Dedifferentiated amniotic fluid mesenchymal stem cell (primary cell): ENCODE data around the gene SEPTIN2.
"Not testable (repeated sequence)": the region's sequence is repeated elsewhere in the genome, so short reads cannot be mapped to it uniquely, and the experiment has no call there.

Experiments
- DNase-seq: peaks from one replicate; pipeline ENCODE4 v3.0.0-alpha.2; 2016; ENCODE audit errors: extremely low spot score

SEPTIN2 gene

DNA sequence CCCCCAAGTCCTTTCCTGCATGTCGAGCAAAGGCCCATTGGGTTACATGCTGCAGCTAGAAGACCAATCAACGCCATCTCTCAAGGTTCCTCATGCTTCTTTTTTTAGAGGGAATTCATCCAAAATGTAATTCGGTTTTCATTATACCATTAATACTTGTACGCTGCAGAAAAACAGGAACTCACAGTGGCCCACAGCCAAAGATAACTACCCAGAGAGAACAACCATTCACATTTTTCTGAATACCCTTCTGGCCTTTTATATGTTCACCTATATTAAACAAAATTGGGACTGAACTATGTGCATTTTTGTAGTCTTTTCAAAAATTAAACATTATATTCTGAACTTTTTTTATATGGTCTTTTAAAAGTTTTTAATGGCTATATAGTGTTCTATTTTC is 66.1 kb downstream of the SEPTIN2 start:
- DNase-seq = no peak

DNA sequence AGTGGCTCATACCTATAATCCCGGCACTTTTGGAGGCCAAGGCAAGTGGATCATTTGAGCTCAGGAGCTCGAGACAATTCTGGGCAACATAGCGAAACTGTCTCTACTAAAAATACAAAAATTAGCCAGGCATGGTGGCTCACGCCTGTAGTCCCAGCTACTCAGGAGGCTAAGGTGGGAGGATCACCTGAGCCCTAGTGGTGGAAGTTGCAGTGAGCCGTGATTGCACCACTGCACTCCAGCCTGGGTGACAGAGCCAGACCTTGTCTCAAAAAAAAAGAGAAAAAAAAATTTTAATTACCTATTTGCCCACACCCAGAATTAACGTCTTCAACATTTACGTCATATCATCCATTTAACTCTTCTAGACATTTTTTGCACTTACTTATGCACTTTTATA is 69.7 kb downstream of the SEPTIN2 start:
- DNase-seq = not testable (repeated sequence)

DNA sequence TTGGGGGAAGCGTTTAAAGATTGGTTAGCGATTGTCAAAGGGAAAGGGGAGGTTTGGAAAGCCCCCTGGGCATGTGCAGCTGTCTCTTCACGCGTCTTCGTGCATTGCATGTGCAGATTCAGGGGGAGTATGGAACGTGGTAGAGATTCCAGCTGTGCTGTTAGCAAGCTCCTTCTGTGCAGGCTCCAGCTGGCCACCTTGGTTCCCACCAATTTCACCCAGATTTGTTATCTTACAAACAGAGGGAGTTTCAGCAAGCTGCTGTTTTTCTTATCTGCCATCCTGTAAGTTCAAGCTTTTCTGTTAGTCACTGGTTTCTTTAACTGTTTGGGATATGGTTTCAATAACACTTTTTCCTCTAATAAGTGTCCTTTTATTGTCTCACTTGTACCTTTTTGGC is 70.8 kb downstream of the SEPTIN2 start:
- no peak for DNase-seq

DNA sequence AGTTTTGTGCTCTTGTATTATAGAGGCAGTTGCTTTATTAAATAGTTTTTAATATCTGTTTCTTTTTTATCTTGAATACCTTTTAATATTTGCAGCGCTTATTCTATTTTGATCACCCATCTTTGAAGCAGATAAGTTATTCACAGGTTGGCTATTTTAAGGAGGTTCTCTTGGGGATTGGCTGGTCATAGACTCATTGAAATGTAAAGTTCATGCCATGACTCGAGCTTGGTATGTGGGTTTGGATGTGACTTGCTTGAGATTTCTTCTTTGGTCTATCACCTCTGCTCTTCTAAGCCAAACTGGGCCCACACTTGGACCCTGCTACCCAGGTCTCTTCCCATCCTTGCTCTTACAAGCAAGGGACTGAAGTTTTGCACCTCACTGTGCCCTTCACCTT is 74.0 kb downstream of the SEPTIN2 start:
- no peak for DNase-seq

DNA sequence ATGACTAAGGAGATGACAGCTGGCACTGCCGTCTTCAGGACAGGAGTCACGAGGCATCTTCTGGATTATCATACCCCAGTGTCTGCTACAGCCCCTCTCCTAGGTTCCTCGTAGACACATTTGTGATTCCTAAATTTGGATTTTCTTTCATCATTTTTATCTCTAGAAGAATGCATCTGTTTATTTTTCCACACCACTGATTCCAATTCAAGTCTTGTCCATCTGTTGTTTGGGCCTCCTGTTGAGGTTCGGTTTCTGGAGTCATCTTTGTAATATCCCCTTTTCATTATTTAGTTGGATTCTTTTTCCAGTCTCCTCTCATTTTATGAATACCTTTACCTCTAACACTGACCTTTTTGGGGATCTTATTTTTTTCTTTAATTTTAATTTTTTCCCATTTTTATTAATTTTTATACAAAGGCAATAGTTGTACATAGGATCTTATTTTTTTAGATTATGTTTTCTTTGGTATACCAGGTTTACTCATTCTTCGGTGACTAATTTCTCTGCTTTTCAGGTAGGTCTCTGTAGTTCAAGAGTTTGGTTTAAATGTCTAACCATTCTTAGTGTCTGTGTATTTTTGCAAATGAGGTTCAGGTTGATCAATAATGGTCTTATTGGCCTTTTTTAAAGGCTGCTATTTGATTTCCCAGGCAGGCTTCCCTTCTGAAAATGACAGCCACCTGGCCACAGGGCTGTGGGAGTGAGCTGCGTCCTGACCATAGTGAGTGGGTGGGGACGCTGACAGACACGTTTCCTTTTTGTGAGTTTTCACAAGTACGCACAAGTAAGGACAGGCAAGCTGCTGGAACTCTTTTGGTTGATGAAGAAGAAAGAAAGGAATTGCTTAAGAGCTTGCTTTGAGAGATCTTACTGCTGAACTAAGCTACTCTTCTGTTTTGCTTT is 74.8 kb downstream of the SEPTIN2 start:
- DNase-seq = no peak

DNA sequence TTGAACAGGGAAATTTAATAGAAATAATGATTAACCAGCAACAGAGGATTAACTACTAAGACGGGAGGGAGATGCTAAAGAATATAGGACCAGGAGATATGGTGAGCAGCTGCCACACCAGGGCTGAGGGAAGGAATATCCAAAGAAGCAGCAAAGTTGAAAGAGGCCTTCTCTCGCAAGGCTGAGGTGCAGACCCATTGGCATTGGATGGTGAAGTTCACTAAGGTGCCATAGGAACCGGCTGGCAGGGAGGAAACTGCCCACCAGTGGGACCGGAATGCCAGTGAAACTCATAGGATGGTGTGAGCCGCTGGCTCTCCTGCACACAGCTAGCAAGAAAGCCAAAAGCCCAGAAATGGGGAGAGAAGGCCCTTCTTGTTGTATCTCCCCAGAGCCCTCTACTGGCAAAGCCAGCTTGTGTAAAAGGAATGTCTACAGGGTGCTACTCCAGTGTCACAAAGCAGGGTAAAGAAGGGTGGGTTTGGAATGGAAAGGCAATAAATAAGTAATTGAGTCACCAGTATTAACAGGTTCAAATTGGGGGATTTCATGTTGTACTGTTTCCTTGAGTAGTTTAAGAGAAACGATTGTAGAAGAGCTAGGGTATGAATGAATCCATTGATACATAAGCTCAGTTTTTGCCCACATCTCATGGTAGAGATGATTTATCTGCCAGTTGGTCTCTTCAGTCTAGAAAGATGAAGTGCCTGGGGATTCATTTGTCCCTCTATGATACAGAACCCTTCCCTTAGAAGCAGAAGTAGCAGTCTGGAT is 76.4 kb downstream of the SEPTIN2 start:
- DNase-seq = no peak

DNA sequence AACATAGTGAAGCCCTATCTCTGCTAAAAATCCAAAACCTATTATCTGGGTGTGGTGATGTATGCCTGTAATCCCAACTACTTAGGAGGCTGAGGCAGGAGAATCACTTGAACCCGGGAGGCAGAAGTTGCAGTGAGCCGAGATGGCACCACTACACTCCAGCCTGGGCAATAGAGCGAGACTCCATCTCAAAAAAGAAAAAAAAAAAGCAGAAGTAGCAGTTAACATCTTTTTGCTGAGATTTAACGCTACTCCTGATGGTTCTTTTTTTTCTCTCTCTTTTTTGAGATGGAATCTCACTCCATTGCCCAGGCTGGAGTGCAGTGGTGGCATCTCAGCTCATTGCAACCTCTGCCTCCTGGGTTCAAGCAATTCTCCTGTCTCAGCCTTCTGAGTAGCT is 77.0 kb downstream of the SEPTIN2 start:
- not testable (repeated sequence) for DNase-seq

DNA sequence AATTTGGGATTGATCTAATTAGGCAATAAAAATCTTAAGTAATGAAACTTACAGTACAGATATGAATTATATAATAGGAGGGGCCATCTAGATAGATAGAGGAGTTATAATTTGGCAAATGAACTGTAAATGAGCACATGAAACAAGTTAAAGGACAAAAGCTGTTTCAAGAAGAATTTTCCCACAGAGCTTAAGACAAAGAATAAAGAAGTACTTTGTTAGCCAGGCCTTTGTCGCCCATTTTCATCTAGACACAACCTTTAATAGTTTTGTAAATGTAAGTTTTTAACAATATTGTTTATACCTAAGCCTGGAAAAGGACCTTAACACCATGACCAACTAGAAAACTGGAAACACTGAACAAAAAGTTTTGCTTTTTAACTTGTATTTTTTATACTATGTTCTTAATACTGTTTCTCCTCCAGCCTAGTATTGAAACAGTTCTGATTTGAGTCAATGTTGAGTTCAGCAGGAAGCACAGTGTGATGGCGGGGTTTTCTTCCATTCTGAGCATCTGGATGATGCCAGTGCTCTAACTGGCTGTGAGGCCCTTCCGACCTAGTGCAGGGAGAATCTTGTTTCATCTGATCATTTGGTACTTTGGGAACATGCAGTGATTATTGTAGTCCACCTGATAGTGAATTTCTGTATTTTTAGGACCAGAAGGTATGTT is 77.9 kb downstream of the SEPTIN2 start:
- no peak for DNase-seq

DNA sequence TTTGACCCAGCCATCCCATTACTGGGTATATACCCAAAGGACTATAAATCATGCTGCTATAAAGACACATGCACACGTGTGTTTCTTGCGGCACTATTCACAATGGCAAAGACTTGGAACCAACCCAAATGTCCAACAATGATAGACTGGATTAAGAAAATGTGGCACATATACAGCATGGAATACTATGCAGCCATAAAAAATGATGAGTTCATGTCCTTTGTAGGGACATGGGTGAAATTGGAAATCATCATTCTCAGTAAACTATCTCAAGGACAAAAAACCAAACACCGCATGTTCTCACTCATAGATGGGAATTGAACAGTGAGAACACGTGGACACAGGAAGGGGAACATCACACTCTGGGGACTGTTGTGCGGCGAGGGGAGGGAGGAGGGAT is 81.1 kb downstream of the SEPTIN2 start:
- not testable (repeated sequence) for DNase-seq

DNA sequence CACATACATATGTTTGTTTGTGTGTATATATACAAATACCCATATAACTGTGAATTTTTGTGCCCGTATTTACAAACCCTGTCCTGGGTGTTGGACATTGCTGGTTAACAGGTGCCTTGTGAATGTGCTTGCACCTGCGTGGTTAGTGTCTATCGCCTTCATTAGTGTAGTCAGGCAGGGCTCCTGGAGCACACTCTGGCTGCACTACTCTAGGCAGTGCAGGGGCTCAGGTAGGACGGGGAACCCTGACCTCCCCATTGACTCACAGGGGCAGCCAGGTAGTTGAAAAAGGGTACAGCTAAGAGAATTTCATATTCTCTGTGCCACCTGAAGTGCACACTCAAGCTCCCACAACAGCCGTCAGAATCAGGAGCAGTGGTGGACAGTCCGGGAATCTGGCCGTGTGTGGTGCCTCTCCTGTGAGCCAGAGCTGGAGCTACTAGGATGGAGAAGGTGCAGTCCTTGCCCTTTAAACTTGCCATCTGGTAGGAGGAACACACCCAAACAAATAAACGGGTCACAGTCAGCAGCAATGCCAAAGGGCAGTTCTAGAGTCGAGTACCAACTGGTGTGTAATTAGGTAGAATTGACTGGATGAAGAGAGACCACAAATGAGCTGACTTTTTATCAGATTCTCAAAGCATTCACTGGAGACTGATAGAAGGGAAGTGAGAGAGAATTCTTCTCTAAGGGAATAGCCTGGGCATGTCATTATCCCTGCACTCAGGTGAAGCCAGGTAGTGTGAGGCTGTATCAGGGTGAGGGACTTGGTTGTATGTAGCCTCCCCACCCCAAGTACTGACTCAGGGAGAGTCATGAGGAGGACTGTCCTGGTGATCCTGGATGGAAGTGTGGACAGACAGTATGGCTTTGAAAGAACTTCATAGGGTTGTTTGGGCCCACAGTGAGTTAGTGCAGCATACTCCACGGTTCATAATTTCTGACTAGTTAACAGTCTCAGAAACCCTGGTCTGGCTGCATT is 84.5 kb downstream of the SEPTIN2 start:
- DNase-seq = no peak
